GM19397 (cell line): Measurements from ENCODE around the gene XYLT1.

Experiments
- ATAC-seq: cut with Tn5 transposase; IDR thresholded peaks from one replicate; pipeline ENCODE4 v1.9.1; 2021; ENCODE audit warnings: mild to moderate bottlenecking, moderate library complexity; ENCODE audit not compliant: unreplicated experiment

Gene XYLT1

GRCh38 chr16:17269439-17269838 is 201.3 kb downstream of the XYLT1 start:
- ATAC-seq: no peak

GRCh38 chr16:17266608-17267313 is 204.0 kb downstream of the XYLT1 start:
- ATAC-seq: no peak

GRCh38 chr16:17265154-17265553 is 205.6 kb downstream of the XYLT1 start:
- no peak for ATAC-seq

- ATAC-seq: no peak
These were observed 209.4 kb downstream of the XYLT1 start for GRCh38 chr16:17261197-17261858.

- no peak for ATAC-seq
These were observed 210.4 kb downstream of the XYLT1 start for GRCh38 chr16:17260276-17260849.

GRCh38 chr16:17259751-17260270 is 210.9 kb downstream of the XYLT1 start:
- no peak for ATAC-seq

- no peak for ATAC-seq
These were observed 211.7 kb downstream of the XYLT1 start for GRCh38 chr16:17258848-17259713.

GRCh38 chr16:17258077-17258599 is 212.6 kb downstream of the XYLT1 start:
- ATAC-seq: no peak

- no peak for ATAC-seq
These were observed 213.2 kb downstream of the XYLT1 start for GRCh38 chr16:17257426-17258023.

- no peak for ATAC-seq
These were observed 218.1 kb downstream of the XYLT1 start for GRCh38 chr16:17252701-17253100.

GRCh38 chr16:17252064-17252463 is 218.7 kb downstream of the XYLT1 start:
- ATAC-seq: no peak

GRCh38 chr16:17251496-17251895 is 219.3 kb downstream of the XYLT1 start:
- ATAC-seq: no peak

- ATAC-seq: no peak
These were observed 223.6 kb downstream of the XYLT1 start for GRCh38 chr16:17246974-17247732.

GRCh38 chr16:17246268-17246885 is 224.4 kb downstream of the XYLT1 start:
- no peak for ATAC-seq

GRCh38 chr16:17245776-17246175 is 225.0 kb downstream of the XYLT1 start:
- no peak for ATAC-seq

- no peak for ATAC-seq
These were observed 225.7 kb downstream of the XYLT1 start for GRCh38 chr16:17244872-17245551.

GRCh38 chr16:17241264-17241835 is 229.4 kb downstream of the XYLT1 start:
- no peak for ATAC-seq

- no peak for ATAC-seq
These were observed 232.3 kb downstream of the XYLT1 start for GRCh38 chr16:17238285-17239028.
